Measurements from ENCODE around the gene TPT1.
"Not testable (repeated sequence)": the region's sequence is repeated elsewhere in the genome, so short reads cannot be mapped to it uniquely, and the experiment has no call there.

TPT1 gene

GRCh38 chr13:45365558-45365885 lies 24.5 kb upstream of the TPT1 start:
- DNase-seq: no peak

GRCh38 chr13:45364876-45365557 lies 24.0 kb upstream of the TPT1 start:
- DNase-seq: no peak

- DNase-seq: no peak
Measured at GRCh38 chr13:45362939-45363338, 22.0 kb upstream of the TPT1 start.

GRCh38 chr13:45361596-45362206 lies 20.7 kb upstream of the TPT1 start:
- no peak for DNase-seq

- no peak for DNase-seq
Measured at GRCh38 chr13:45356966-45357672, 16.1 kb upstream of the TPT1 start.

GRCh38 chr13:45353895-45354294 lies 12.9 kb upstream of the TPT1 start:
- DNase-seq: no peak

GRCh38 chr13:45352031-45352430 lies 11.0 kb upstream of the TPT1 start:
- DNase-seq: no peak

GRCh38 chr13:45350152-45350551 lies 9.2 kb upstream of the TPT1 start:
- DNase-seq: no peak

- no peak for DNase-seq
Measured at GRCh38 chr13:45349438-45349837, 8.5 kb upstream of the TPT1 start.

GRCh38 chr13:45344064-45344463 lies 3.1 kb upstream of the TPT1 start:
- DNase-seq: not testable (repeated sequence)

GRCh38 chr13:45343102-45343501 lies 2.1 kb upstream of the TPT1 start:
- not testable (repeated sequence) for DNase-seq

GRCh38 chr13:45342668-45343067 lies 1.7 kb upstream of the TPT1 start:
- DNase-seq: not testable (repeated sequence)

GRCh38 chr13:45341799-45342500 lies 967 bp upstream of the TPT1 start:
- no peak for DNase-seq

- peak; percentile 83 for DNase-seq
Measured at GRCh38 chr13:45340422-45341033, 455 bp downstream of the TPT1 start.

- DNase-seq: no peak
Measured at GRCh38 chr13:45339867-45340266, 1.1 kb downstream of the TPT1 start.

- no peak for DNase-seq
Measured at GRCh38 chr13:45339399-45339798, 1.6 kb downstream of the TPT1 start.

GRCh38 chr13:45337803-45338202 lies 3.2 kb downstream of the TPT1 start:
- no peak for DNase-seq

GRCh38 chr13:45337395-45337794 lies 3.6 kb downstream of the TPT1 start:
- no peak for DNase-seq

GRCh38 chr13:45336025-45336800 lies 4.8 kb downstream of the TPT1 start:
- DNase-seq: no peak

GRCh38 chr13:45335397-45336024 lies 5.5 kb downstream of the TPT1 start:
- no peak for DNase-seq

GRCh38 chr13:45333977-45334922 lies 6.7 kb downstream of the TPT1 start:
- no peak for DNase-seq
